OCI-LY3 (cell line): ENCODE measurements around the gene QSER1.

Source experiments
- EZH2phosphoT487 ChIP-seq: fragments of 200-600 bp; shearing (Covaris generic); IDR thresholded peaks from 2 replicates; pipeline ENCODE4 v1.6.1; 2018; ENCODE audit warnings: antibody characterized with exemption, mixed run types, low read depth
- TF ChIP-seq, protein P1 (sequence below): fragments of 200-600, 300-600 bp; sonication (generic); IDR thresholded peaks from 2 replicates; pipeline ENCODE4 v1.5.1; 2014; ENCODE audit warnings: antibody characterized with exemption, low read length, low read depth

- no peak for TF ChIP-seq EZH2phosphoT487
- TF ChIP-seq, protein P1, sequence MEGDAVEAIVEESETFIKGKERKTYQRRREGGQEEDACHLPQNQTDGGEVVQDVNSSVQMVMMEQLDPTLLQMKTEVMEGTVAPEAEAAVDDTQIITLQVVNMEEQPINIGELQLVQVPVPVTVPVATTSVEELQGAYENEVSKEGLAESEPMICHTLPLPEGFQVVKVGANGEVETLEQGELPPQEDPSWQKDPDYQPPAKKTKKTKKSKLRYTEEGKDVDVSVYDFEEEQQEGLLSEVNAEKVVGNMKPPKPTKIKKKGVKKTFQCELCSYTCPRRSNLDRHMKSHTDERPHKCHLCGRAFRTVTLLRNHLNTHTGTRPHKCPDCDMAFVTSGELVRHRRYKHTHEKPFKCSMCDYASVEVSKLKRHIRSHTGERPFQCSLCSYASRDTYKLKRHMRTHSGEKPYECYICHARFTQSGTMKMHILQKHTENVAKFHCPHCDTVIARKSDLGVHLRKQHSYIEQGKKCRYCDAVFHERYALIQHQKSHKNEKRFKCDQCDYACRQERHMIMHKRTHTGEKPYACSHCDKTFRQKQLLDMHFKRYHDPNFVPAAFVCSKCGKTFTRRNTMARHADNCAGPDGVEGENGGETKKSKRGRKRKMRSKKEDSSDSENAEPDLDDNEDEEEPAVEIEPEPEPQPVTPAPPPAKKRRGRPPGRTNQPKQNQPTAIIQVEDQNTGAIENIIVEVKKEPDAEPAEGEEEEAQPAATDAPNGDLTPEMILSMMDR = no peak
Observed at GRCh38 chr11:32987851-32988250, 95.2 kb downstream of the QSER1 start.
